Erythroblast (primary cell): ENCODE data around the gene PRSS3.

Source experiments
- GATA1 ChIP-seq: IDR thresholded peaks from 2 replicates; pipeline ENCODE4 v1.6.1; 2011; ENCODE audit warnings: low read depth, mild to moderate bottlenecking, control low read depth, low read length, moderate library complexity
- POLR2A ChIP-seq: IDR thresholded peaks from 2 replicates; pipeline ENCODE4 v1.6.1; 2011; ENCODE audit warnings: mild to moderate bottlenecking, low read length

DNA sequence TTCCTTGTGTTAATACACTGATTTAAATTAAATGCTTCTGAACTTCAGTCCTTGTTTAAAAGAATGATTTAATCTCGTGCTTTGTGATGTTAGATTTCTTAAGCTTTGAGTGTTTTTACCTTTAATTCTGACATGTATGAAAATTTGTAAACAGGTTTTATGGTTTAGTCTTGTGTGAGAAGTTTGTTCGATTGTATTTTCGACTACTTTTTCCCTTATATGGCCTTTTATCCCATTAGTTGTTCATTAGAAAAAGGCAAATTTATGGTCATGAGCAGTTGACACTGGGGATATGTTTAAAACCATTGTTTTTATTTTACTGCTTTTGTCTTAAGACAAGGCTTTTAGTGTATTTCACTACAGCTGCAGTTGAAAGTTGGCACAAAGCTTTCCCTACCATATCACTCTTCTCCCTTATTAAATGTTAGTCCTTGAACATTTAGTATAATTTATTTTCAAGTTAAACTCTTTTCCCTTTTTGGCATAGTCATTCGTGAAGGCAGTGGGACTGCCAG lies 24.9 kb downstream of the PRSS3 start:
- no peak for TF ChIP-seq POLR2A
- TF ChIP-seq GATA1: no peak
